IMR-90 (cell line): ENCODE results near the gene AZIN2. TPM values are rescaled to one million over a fixed set of nuclear protein-coding genes. Genes with fewer than 3 reads are reported as not detected.

ENCODE experiments used
- ATAC-seq: fragments of 200-7000 bp; cut with Tn5 transposase; 2 replicates; pipeline ENCODE4 v1.9.1; 2020; ENCODE audit warnings: low read depth, mild to moderate bottlenecking, moderate library complexity
- BruUV-seq: library from RNA; stranded (reverse); fragments of 400-500 nt; replicated peaks from 2 replicates; lab custom pipeline; 2021; lab: Mats Ljungman, UMichigan
- CTCF ChIA-PET: fragments of 300-600 bp; formaldehyde crosslinking; extraction: SDS; loops from one replicate; lab custom pipeline; 2021; ENCODE audit warnings: antibody characterized with exemption; lab: Yijun Ruan, JAX
- POLR2A ChIA-PET: fragments of 300-600 bp; sonication (Branson Sonifier 250); formaldehyde crosslinking; loops from one replicate; lab custom pipeline; 2022; ENCODE audit warnings: antibody characterized with exemption; ENCODE audit not compliant: unreplicated experiment; lab: Charles Lee
- DNase-seq: peaks from one replicate; pipeline ENCODE4 v3.0.0; 2013
- H2AFZ ChIP-seq: replicated peaks from 2 replicates; pipeline ENCODE3; 2013; ENCODE audit warnings: low read length, mild to moderate bottlenecking; ENCODE audit not compliant: poor library complexity
- H2AK5ac ChIP-seq: 2 replicates; pipeline ENCODE4 v1.6.1; 2013; ENCODE audit warnings: low read depth, low read length, inconsistent platforms
- H2AK9ac ChIP-seq: replicated peaks from 2 replicates; pipeline ENCODE3; 2013; ENCODE audit warnings: mild to moderate bottlenecking, low read depth, low read length, moderate library complexity; ENCODE audit not compliant: poor library complexity
- H2BK120ac ChIP-seq: 2 replicates; pipeline ENCODE4 v1.6.1; 2013; ENCODE audit warnings: low read depth, low read length, inconsistent platforms
- H2BK15ac ChIP-seq: 3 replicates; pipeline ENCODE4 v1.6.1; 2013; ENCODE audit warnings: low read depth, low read length, inconsistent platforms
- H2BK20ac ChIP-seq: 2 replicates; pipeline ENCODE4 v1.6.1; 2013; ENCODE audit warnings: low read depth, mild to moderate bottlenecking, inconsistent platforms, low read length, moderate library complexity
- H2BK5ac ChIP-seq: 2 replicates; pipeline ENCODE4 v1.6.1; 2013; ENCODE audit warnings: mild to moderate bottlenecking, low read depth, low read length, inconsistent platforms; ENCODE audit not compliant: poor library complexity, severe bottlenecking
- H3K14ac ChIP-seq: replicated peaks from 2 replicates; pipeline ENCODE4 v1.6.1; 2013; ENCODE audit warnings: low read depth, low read length, inconsistent platforms
- H3K18ac ChIP-seq: 2 replicates; pipeline ENCODE4 v1.6.1; 2013; ENCODE audit warnings: low read depth, low read length, control low read depth
- H3K23ac ChIP-seq: 2 replicates; pipeline ENCODE4 v1.6.1; 2013; ENCODE audit warnings: low read depth, low read length, inconsistent platforms
- H3K27ac ChIP-seq: 2 replicates; pipeline ENCODE4 v1.5.1; 2013; ENCODE audit warnings: mild to moderate bottlenecking, control low read depth, low read length; ENCODE audit not compliant: insufficient read depth
- H3K27me3 ChIP-seq: 2 replicates; pipeline ENCODE4 v1.6.1; 2013; ENCODE audit warnings: low read length; ENCODE audit not compliant: control insufficient read depth, insufficient read depth
- H3K36me3 ChIP-seq: 2 replicates; pipeline ENCODE4 v1.6.1; 2013; ENCODE audit warnings: low read length, mixed read lengths; ENCODE audit not compliant: control insufficient read depth, insufficient read depth
- H3K4ac ChIP-seq: 2 replicates; pipeline ENCODE4 v1.6.1; 2013; ENCODE audit warnings: low read depth, low read length, inconsistent platforms
- H3K4me1 ChIP-seq: 2 replicates; pipeline ENCODE4 v1.6.1; 2013; ENCODE audit warnings: low read length, mixed read lengths; ENCODE audit not compliant: control insufficient read depth, insufficient read depth
- H3K4me2 ChIP-seq: 2 replicates; pipeline ENCODE4 v1.6.1; 2013; ENCODE audit warnings: low read depth, mild to moderate bottlenecking, control low read depth, low read length, moderate library complexity
- H3K4me3 ChIP-seq: 2 replicates; pipeline ENCODE4 v1.5.1; 2013; ENCODE audit warnings: low read depth, mild to moderate bottlenecking, control low read depth, low read length, moderate library complexity; ENCODE audit not compliant: insufficient read depth
- H3K56ac ChIP-seq: 2 replicates; pipeline ENCODE4 v1.6.1; 2013; ENCODE audit warnings: low read length, inconsistent platforms; ENCODE audit not compliant: insufficient read depth; ENCODE audit errors: extremely low read depth
- H3K79me1 ChIP-seq, 2 experiments: 2 replicates each; pipeline ENCODE4 v1.6.1; 2013; ENCODE audit warnings: low read length in 2 of 2, inconsistent platforms in 1 of 2, low read depth in 1 of 2
- H3K9ac ChIP-seq: 2 replicates; pipeline ENCODE4 v1.6.1; 2013; ENCODE audit warnings: low read depth, low read length, control low read depth
- H3K9me1 ChIP-seq: 2 replicates; pipeline ENCODE4 v1.6.1; 2013; ENCODE audit warnings: low read length, inconsistent platforms; ENCODE audit not compliant: insufficient read depth
- H3K9me3 ChIP-seq: 2 replicates; pipeline ENCODE4 v1.6.1; 2013; ENCODE audit warnings: low read length; ENCODE audit not compliant: control insufficient read depth, insufficient read depth
- H4K20me1 ChIP-seq: 2 replicates; pipeline ENCODE4 v1.6.1; 2013; ENCODE audit warnings: low read length, inconsistent platforms; ENCODE audit not compliant: insufficient read depth
- H4K5ac ChIP-seq: 2 replicates; pipeline ENCODE4 v1.6.1; 2013; ENCODE audit warnings: mild to moderate bottlenecking, low read depth, low read length, control low read depth
- H4K8ac ChIP-seq, 2 experiments: 2 replicates each; pipeline ENCODE4 v1.6.1; 2013; ENCODE audit warnings: low read depth in 2 of 2, low read length in 2 of 2, control low read depth in 1 of 2, inconsistent platforms in 1 of 2
- H4K91ac ChIP-seq: 2 replicates; pipeline ENCODE4 v1.6.1; 2013; ENCODE audit warnings: low read depth, low read length, inconsistent platforms; ENCODE audit not compliant: insufficient read depth
- BHLHE40 ChIP-seq: fragments of 150-350 bp; IDR thresholded peaks from 2 replicates; pipeline ENCODE4 v1.6.1; 2016; ENCODE audit warnings: mild to moderate bottlenecking, low read depth, low read length
- CEBPB ChIP-seq: IDR thresholded peaks from 2 replicates; pipeline ENCODE4 v1.6.1; 2012; ENCODE audit warnings: low read depth, low read length, improper control_type of control experiment
- CHD1 ChIP-seq: IDR thresholded peaks from 2 replicates; pipeline ENCODE4 v1.6.1; 2012; ENCODE audit warnings: low read depth, low read length, improper control_type of control experiment
- ELK1 ChIP-seq: fragments of 150-350 bp; IDR thresholded peaks from 2 replicates; pipeline ENCODE4 v1.6.1; 2016; ENCODE audit warnings: low read depth, mild to moderate bottlenecking, low read length, moderate library complexity, borderline replicate concordance
- FOS ChIP-seq: fragments of 150-350 bp; IDR thresholded peaks from 2 replicates; pipeline ENCODE4 v1.6.1; 2016; ENCODE audit warnings: low read depth, low read length
- MAFK ChIP-seq: IDR thresholded peaks from 2 replicates; pipeline ENCODE4 v1.6.1; 2012; ENCODE audit warnings: low read depth, low read length, improper control_type of control experiment
- MAZ ChIP-seq: IDR thresholded peaks from 2 replicates; pipeline ENCODE4 v1.6.1; 2012; ENCODE audit warnings: low read depth, mild to moderate bottlenecking, low read length, improper control_type of control experiment, moderate library complexity, borderline replicate concordance
- MXI1 ChIP-seq: IDR thresholded peaks from 2 replicates; pipeline ENCODE4 v1.6.1; 2012; ENCODE audit warnings: low read depth, mild to moderate bottlenecking, low read length, moderate library complexity, borderline replicate concordance
- NFE2L2 ChIP-seq: fragments of 150-350 bp; IDR thresholded peaks from 2 replicates; pipeline ENCODE4 v1.6.1; 2016; ENCODE audit warnings: low read depth, mild to moderate bottlenecking, low read length
- POLR2A ChIP-seq: IDR thresholded peaks from 2 replicates; pipeline ENCODE4 v1.6.1; 2012; ENCODE audit warnings: mild to moderate bottlenecking, low read depth, low read length
- RAD21 ChIP-seq: IDR thresholded peaks from 2 replicates; pipeline ENCODE4 v1.6.1; 2012; ENCODE audit warnings: low read length, improper control_type of control experiment
- RCOR1 ChIP-seq: IDR thresholded peaks from 2 replicates; pipeline ENCODE4 v1.6.1; 2012; ENCODE audit warnings: mild to moderate bottlenecking, low read length, improper control_type of control experiment; ENCODE audit not compliant: insufficient replicate concordance
- RFX5 ChIP-seq: IDR thresholded peaks from 2 replicates; pipeline ENCODE4 v1.8.0; 2012; ENCODE audit warnings: low read depth, mild to moderate bottlenecking, low read length, moderate library complexity
- SMC3 ChIP-seq: fragments of 150-350 bp; IDR thresholded peaks from 2 replicates; pipeline ENCODE4 v1.6.1; 2016; ENCODE audit warnings: low read depth, mild to moderate bottlenecking, antibody characterized with exemption, low read length, moderate library complexity
- WGBS, 2 experiments: methylation state at CpG; one replicate each; pipeline versions ENCODE4 v1.1.5 to v1.1.7; 2013; ENCODE audit warnings: missing lambda C conversion rate in 2 of 2; ENCODE audit not compliant: insufficient read length in 1 of 2; ENCODE audit errors: extremely low coverage in 2 of 2; 5-methylcytosine and 5-hydroxymethylcytosine counted together
- dilution Hi-C: fragments of 300-500 bp; cut with HindIII; formaldehyde crosslinking; loops from one replicate; pipeline ENCODE4 v1.14.3; 2018; ENCODE audit warnings: low sequenced_read_pairs; ENCODE audit not compliant: unreplicated experiment
- in situ Hi-C: fragments of 300-500 bp; cut with MboI; formaldehyde crosslinking; loops from 3 replicates; pipeline ENCODE4 v1.14.3; 2019; ENCODE audit warnings: low sequenced_read_pairs, inconsistent platforms, mixed read lengths
- intact Hi-C: fragments of 100-400 bp; cut with micrococcal nuclease; formaldehyde crosslinking; loops from 2 replicates; pipeline ENCODE4 v1.10.0; 2022
- polyA plus RNA-seq, 3 experiments: library from polyadenylated mRNA; depleted of rRNA; stranded (reverse); fragments of >200 nt; gene quantifications; 2 replicates each; pipeline ENCODE4 v1.2.3, GENCODE V29; 2012; ENCODE audit warnings: low replicate concordance in 1 of 3
- total RNA-seq: library from RNA; depleted of rRNA; stranded (reverse); fragments of >200 nt; gene quantifications from 2 replicates; pipeline ENCODE4 v1.2.3, GENCODE V29; 2012
- TF ChIP-seq, protein P1 (sequence below): fragments of 150-350 bp; IDR thresholded peaks from 2 replicates; pipeline ENCODE4 v1.6.1; 2017; ENCODE audit warnings: mild to moderate bottlenecking, antibody characterized with exemption, low read length, low read depth
- TF ChIP-seq, protein P2 (sequence below): conservative IDR thresholded peaks from 2 replicates; pipeline ENCODE4 v1.5.1; 2012; ENCODE audit warnings: mild to moderate bottlenecking, low read depth, low read length, improper control_type of control experiment

The AZIN2 gene
- total and polyA plus RNA-seq, 2 of the 4 experiments (the other 2 are of a cell fraction), result 4.7 to 8.9 TPM

- Histone ChIP-seq H3K36me3 (no peaks in the 10 kb centered on the region), H3K56ac (no peak overlapping the region), H3K18ac (no peak overlapping the region), H3K9me1 (no peaks in the 10 kb centered on the region), H2BK5ac (no peak overlapping the region), H3K14ac (no peak overlapping the region), H3K79me1 (peaks cover 19 to 22% of the 10 kb centered on the region in 2 experiments), H3K9me3 (no peaks in the 10 kb centered on the region), H3K4me2 (no peak overlapping the region), H2AK9ac (no peak overlapping the region), H3K27me3 (no peaks in the 10 kb centered on the region), H2BK120ac (no peak overlapping the region), H3K27ac (no peak overlapping the region), H2AK5ac (no peak overlapping the region), H3K23ac (no peak overlapping the region), H2BK15ac (no peak overlapping the region), H4K5ac (no peak overlapping the region), H4K8ac (no peak overlapping the region), H3K9ac (no peak overlapping the region), H4K20me1 (no peaks in the 10 kb centered on the region), H3K4me1 (peaks cover 5% of the 10 kb centered on the region; the same call in 1 of the 2 replicates), H2BK20ac (no peak overlapping the region), H3K4me3 (no peak overlapping the region), H4K91ac (no peak overlapping the region), H2AFZ (no peak overlapping the region), H3K4ac (no peak overlapping the region)
- no TSS peak for BruUV-seq
- TF ChIP-seq CHD1 (no peak), BHLHE40 (no peak), NFE2L2 (no peak), MAFK (no peak), RCOR1 (no peak), SMC3 (no peak), ELK1 (no peak), MAZ (no peak), RAD21 (no peak), CEBPB (no peak), RFX5 (no peak), MXI1 (no peak), POLR2A (no peak), FOS (no peak)
- TF ChIP-seq, protein P1, sequence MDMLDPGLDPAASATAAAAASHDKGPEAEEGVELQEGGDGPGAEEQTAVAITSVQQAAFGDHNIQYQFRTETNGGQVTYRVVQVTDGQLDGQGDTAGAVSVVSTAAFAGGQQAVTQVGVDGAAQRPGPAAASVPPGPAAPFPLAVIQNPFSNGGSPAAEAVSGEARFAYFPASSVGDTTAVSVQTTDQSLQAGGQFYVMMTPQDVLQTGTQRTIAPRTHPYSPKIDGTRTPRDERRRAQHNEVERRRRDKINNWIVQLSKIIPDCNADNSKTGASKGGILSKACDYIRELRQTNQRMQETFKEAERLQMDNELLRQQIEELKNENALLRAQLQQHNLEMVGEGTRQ, result no peak
- TF ChIP-seq, protein P2, sequence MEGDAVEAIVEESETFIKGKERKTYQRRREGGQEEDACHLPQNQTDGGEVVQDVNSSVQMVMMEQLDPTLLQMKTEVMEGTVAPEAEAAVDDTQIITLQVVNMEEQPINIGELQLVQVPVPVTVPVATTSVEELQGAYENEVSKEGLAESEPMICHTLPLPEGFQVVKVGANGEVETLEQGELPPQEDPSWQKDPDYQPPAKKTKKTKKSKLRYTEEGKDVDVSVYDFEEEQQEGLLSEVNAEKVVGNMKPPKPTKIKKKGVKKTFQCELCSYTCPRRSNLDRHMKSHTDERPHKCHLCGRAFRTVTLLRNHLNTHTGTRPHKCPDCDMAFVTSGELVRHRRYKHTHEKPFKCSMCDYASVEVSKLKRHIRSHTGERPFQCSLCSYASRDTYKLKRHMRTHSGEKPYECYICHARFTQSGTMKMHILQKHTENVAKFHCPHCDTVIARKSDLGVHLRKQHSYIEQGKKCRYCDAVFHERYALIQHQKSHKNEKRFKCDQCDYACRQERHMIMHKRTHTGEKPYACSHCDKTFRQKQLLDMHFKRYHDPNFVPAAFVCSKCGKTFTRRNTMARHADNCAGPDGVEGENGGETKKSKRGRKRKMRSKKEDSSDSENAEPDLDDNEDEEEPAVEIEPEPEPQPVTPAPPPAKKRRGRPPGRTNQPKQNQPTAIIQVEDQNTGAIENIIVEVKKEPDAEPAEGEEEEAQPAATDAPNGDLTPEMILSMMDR, result no peak
- no peak for ATAC-seq
- WGBS, 2 experiments, result no CpG with 5 or more reads among the region's 3 CpGs
- POLR2A ChIA-PET, result no interaction called here
- intact Hi-C loops (no loop called here), in situ Hi-C loops (no loop called here), dilution Hi-C loops (no loop called here)
- CTCF ChIA-PET, result interaction anchor here (1.2 kb wide), 1 partner anchor 8 kb away, joined by 3 read pairs; no protein-coding TSS in a partner anchor
- no peak for DNase-seq
Observed at GRCh38 chr1:33123266-33123665, 42.3 kb downstream of the AZIN2 start.
